Spinal cord (tissue), 10 donors: ENCODE results near the gene JPT1. TPM values are rescaled to one million over a fixed set of nuclear protein-coding genes. Genes with fewer than 3 reads are reported as not detected.

Experiments
- DNase-seq, 6 donors: peaks; one replicate each; pipeline versions ENCODE4 v3.0.0 to v3.0.0-alpha.2; 2013 to 2015; ENCODE audit warnings: low spot score in 6 of 6, low read depth in 4 of 6
- H3K27ac ChIP-seq: one replicate; pipeline ENCODE4 v1.5.1; 2013; ENCODE audit warnings: low read depth, low read length, control low read depth
- H3K27me3 ChIP-seq: one replicate; pipeline ENCODE4 v1.6.1; 2013; ENCODE audit warnings: low read length; ENCODE audit not compliant: control insufficient read depth, insufficient read depth
- H3K36me3 ChIP-seq: one replicate; pipeline ENCODE4 v1.6.1; 2013; ENCODE audit warnings: low read length; ENCODE audit not compliant: control insufficient read depth, insufficient read depth
- H3K4me1 ChIP-seq: one replicate; pipeline ENCODE4 v1.6.1; 2013; ENCODE audit warnings: low read length; ENCODE audit not compliant: control insufficient read depth, insufficient read depth
- H3K4me3 ChIP-seq: one replicate; pipeline ENCODE4 v1.5.1; 2013; ENCODE audit warnings: low read depth, low read length, control low read depth
- H3K9me3 ChIP-seq: one replicate; pipeline ENCODE4 v1.6.1; 2013; ENCODE audit warnings: low read length; ENCODE audit not compliant: control insufficient read depth, insufficient read depth
- WGBS: methylation state at CpG from one replicate; pipeline ENCODE4 v1.1.5; 2013; ENCODE audit warnings: missing lambda C conversion rate; ENCODE audit not compliant: insufficient coverage; 5-methylcytosine and 5-hydroxymethylcytosine counted together
- polyA plus RNA-seq, 2 donors: library from polyadenylated mRNA; unstranded; fragments of 120-200 nt; gene quantifications; one replicate each; pipeline ENCODE4 v1.2.1, GENCODE V29; 2013; ENCODE audit not compliant: insufficient read length in 2 of 2
- total RNA-seq, 2 donors: library from RNA; depleted of rRNA in 1 of 2; stranded (reverse); fragments of 120-200 nt in 1 of 2; fragments of >200 nt in 1 of 2; gene quantifications; one replicate each; pipeline versions ENCODE4 v1.2.3 to v1.2.4, GENCODE V29; 2013 to 2014
- donor health status: healthy.

The JPT1 gene
- total and polyA plus RNA-seq, 4 donors, result 79.8 to 353 (median 217) TPM

- WGBS, result 88% methylated on average over 7 of the region's 7 CpGs
- no peaks in the 10 kb centered on the region for H3K9me3 ChIP-seq
- DNase-seq, result no peak
- peaks cover 9% of the 10 kb centered on the region for H3K36me3 ChIP-seq
- H3K4me1 ChIP-seq, result peaks cover 11% of the 10 kb centered on the region
- H3K4me3 ChIP-seq, result no peak overlapping the region
- H3K27ac ChIP-seq, result no peak overlapping the region
- H3K27me3 ChIP-seq, result no peaks in the 10 kb centered on the region
Measured at GRCh38 chr17:75097865-75098264, 56.4 kb downstream of the JPT1 start.

GRCh38 chr17:75096082-75096625, 58.2 kb downstream of the JPT1 start:
- no peak overlapping the region for H3K4me3 ChIP-seq
- WGBS, result 71% methylated on average over 8 of the region's 14 CpGs
- H3K27ac ChIP-seq, result no peak overlapping the region
- peaks cover 9% of the 10 kb centered on the region for H3K36me3 ChIP-seq
- peaks cover 19% of the 10 kb centered on the region for H3K4me1 ChIP-seq
- DNase-seq, result no peak
- no peaks in the 10 kb centered on the region for H3K9me3 ChIP-seq
- no peaks in the 10 kb centered on the region for H3K27me3 ChIP-seq

- Histone ChIP-seq H3K9me3 (no peaks in the 10 kb centered on the region), H3K4me1 (peaks cover 23% of the 10 kb centered on the region), H3K4me3 (no peak overlapping the region), H3K27ac (no peak overlapping the region), H3K27me3 (no peaks in the 10 kb centered on the region), H3K36me3 (peaks cover 3% of the 10 kb centered on the region)
- 67% methylated on average over 13 of the region's 16 CpGs for WGBS
- no peak for DNase-seq
Measured at GRCh38 chr17:75094871-75095399, 59.4 kb downstream of the JPT1 start.

GRCh38 chr17:75093548-75094158, 60.7 kb downstream of the JPT1 start:
- no peak for DNase-seq
- Histone ChIP-seq H3K9me3 (no peaks in the 10 kb centered on the region), H3K36me3 (no peaks in the 10 kb centered on the region), H3K4me1 (peaks cover 28% of the 10 kb centered on the region), H3K27me3 (no peaks in the 10 kb centered on the region), H3K4me3 (no peak overlapping the region), H3K27ac (peak overlapping the region; percentile 81)
- 87% methylated on average over 18 of the region's 18 CpGs for WGBS

GRCh38 chr17:75091855-75092327, 62.4 kb downstream of the JPT1 start:
- peaks cover 42% of the 10 kb centered on the region for H3K4me1 ChIP-seq
- peak overlapping the region; percentile 33 for H3K27ac ChIP-seq
- no peak for DNase-seq

GRCh38 chr17:75090871-75091854, 63.1 kb downstream of the JPT1 start:
- H3K4me3 ChIP-seq, result no peak overlapping the region
- H3K27ac ChIP-seq, result peak overlapping the region; percentile 61
- H3K9me3 ChIP-seq, result no peaks in the 10 kb centered on the region
- peaks cover 10% of the 10 kb centered on the region for H3K27me3 ChIP-seq
- no peak for DNase-seq
- H3K36me3 ChIP-seq, result no peaks in the 10 kb centered on the region
- 60% methylated on average over 19 of the region's 19 CpGs for WGBS
- peaks cover 42% of the 10 kb centered on the region for H3K4me1 ChIP-seq

More at GRCh38 chr17:75091855-75092327, 62.4 kb downstream of the JPT1 start:
- no peaks in the 10 kb centered on the region for H3K36me3 ChIP-seq
- H3K9me3 ChIP-seq, result no peaks in the 10 kb centered on the region
- peaks cover 9% of the 10 kb centered on the region for H3K27me3 ChIP-seq
- WGBS, result 91% methylated on average over 10 of the region's 10 CpGs
- H3K4me3 ChIP-seq, result no peak overlapping the region

GRCh38 chr17:75088465-75089417, 65.6 kb downstream of the JPT1 start:
- H3K4me3 ChIP-seq, result peak overlapping the region; percentile 43
- peaks cover 10% of the 10 kb centered on the region for H3K27me3 ChIP-seq
- WGBS, result 82% methylated on average over 9 of the region's 11 CpGs
- no peaks in the 10 kb centered on the region for H3K9me3 ChIP-seq
- H3K4me1 ChIP-seq, result peaks cover 43% of the 10 kb centered on the region
- no peak for DNase-seq
- no peaks in the 10 kb centered on the region for H3K36me3 ChIP-seq
- peak overlapping the region; percentile 82 for H3K27ac ChIP-seq

- no peaks in the 10 kb centered on the region for H3K36me3 ChIP-seq
- peaks cover 10% of the 10 kb centered on the region for H3K27me3 ChIP-seq
- H3K27ac ChIP-seq, result peak within 1 kb of the TSS; percentile 82
- peak in 2 of 6 donors; percentile 51 to 66 for DNase-seq
- no peaks in the 10 kb centered on the region for H3K9me3 ChIP-seq
- 4% methylated on average over 65 of the region's 69 CpGs for WGBS
- H3K4me1 ChIP-seq, result peaks cover 34% of the 10 kb centered on the region
- H3K4me3 ChIP-seq, result peak within 1 kb of the TSS; percentile 43
Measured at GRCh38 chr17:75087558-75088453, 66.5 kb downstream of the JPT1 start, which contains the start of gene SLC16A5. Gene SLC16A5, plus strand, starts transcription at chr17:75087954. Its CDS starts 5,683 bp downstream, at chr17:75093637.
